GM18499 (cell line): ENCODE data around the gene CALCOCO2.

Source experiments
- ATAC-seq: cut with Tn5 transposase; IDR thresholded peaks from one replicate; pipeline ENCODE4 v1.9.1; 2021; ENCODE audit warnings: moderate number of reproducible peaks; ENCODE audit not compliant: insufficient read depth, unreplicated experiment

CALCOCO2 gene

GRCh38 chr17:48912476-48912875 lies 81.6 kb downstream of the CALCOCO2 start:
- ATAC-seq: no peak
